Fibroblast of the conjunctiva (primary cell): ENCODE data around the gene GIT1.

Source experiments
- DNase-seq: peaks from one replicate; pipeline ENCODE4 v3.0.0-alpha.2; 2010; ENCODE audit warnings: low read depth

GIT1 gene

GRCh38 chr17:29594519-29595090 is 5.2 kb upstream of the GIT1 start:
- DNase-seq = no peak

GRCh38 chr17:29593591-29594518 is 4.4 kb upstream of the GIT1 start:
- DNase-seq = no peak

GRCh38 chr17:29592850-29593551 is 3.6 kb upstream of the GIT1 start, which contains the start of gene ANKRD13B:
TSS of gene ANKRD13B (plus strand) at chr17:29593132. CDS start at chr17:29593622, 490 bp downstream.
- no peak for DNase-seq

GRCh38 chr17:29591737-29592608 is 2.5 kb upstream of the GIT1 start:
- DNase-seq = peak; percentile 69

GRCh38 chr17:29591146-29591736 is 1.8 kb upstream of the GIT1 start:
- DNase-seq = no peak

DNA sequence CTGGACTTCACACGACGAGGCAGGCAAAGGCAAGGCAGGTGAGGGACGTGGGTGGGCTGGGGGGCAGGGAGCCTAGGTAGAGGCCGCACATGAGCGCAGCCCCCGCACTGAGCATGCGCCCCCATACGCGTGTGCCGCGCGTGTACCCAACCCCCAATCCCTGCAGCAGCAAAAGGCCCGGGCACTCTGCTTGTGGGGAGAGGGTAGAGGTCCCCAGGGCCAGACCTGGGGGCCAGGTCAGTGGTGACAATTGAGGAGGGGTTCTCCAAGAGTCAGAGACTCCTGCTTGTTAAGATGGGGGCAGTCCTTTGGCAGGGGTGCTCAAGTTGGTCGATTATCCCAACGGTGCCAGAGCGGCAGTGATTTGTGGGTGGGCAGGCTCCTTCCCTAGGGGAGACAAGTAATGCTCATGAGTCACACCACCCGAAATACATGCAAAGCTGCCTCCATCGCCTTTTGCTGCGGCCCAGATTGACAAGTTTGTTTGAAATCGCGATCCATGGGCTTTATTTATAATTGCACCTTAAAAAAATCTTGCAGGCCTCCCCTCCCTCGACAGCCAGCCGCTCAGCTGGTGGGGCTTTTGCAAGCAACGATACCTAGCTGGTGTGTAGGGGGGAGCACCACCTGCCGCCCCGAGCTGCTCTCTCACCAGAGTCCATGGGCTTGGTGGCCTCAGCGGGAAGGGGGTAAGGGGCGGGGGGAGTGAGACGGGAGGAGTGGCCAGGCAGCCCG is 1.1 kb upstream of the GIT1 start:
- DNase-seq = no peak

DNA sequence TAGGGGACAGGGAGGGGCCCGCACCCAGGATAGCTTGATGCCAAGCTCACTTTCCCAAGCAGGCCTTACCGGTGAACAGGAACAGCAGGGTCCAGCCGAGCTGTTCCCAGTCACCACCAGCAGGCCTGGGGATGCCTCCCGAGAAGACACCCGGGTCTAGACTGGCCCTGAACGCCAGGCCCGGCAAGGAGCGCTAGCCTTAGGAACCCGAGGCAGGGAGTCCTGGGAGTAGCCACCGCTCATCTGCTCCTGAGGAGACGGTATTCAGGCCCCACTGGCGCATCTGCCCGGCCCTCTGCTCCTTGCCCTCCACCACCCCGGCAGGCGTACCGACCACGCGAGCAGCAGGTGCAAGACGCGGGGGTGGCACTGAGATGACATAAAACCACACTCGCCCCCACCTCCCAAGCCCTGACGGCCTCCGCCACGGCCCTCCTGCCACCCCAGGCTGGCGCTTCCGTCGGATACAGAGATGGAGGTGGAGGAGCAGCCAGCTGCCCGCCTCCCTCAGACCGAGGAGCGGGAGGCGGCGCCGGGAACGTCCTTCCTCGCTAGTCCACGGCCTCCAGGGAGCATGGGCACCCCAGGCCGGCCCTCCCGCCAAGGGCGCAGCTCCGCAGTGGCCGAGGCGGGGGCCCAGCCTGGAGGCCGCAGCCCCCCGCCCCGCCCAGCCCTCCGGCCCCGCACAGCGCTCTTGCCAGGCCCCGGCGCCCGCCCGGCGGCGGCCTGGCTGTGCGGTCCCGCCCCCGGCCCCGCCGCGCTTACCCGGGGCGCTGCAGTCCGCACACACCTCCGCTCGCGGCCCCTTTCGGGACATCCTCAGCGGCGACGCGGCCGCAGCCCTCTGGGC is 661 bp downstream of the GIT1 start:
- no peak for DNase-seq

DNA sequence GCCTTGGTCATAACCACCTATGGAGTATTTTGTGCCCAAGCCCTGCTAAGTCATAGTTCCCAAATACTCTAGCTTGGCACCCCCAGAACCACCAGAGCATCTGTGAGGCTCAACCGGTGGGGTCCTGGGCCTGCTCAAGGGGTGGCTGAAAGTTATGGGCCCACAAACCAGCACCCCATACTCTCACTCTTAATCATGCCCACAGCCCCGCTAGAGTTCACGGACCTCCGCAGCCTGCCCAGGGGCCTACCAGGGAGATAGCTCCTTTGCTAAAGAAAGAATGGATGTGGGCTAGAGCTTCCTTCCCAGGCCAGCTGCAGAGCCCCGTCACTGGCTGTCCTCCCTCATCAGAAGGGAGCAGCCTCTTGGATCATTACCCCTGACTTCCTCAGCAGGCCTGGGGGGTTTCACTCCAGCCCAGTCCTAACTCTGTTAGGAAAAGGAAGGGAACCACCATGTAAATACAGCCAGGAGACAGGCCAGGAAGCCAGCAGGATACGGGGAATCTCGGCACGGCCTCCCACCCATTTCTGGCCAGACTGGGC is 1.4 kb downstream of the GIT1 start:
- DNase-seq = no peak

DNA sequence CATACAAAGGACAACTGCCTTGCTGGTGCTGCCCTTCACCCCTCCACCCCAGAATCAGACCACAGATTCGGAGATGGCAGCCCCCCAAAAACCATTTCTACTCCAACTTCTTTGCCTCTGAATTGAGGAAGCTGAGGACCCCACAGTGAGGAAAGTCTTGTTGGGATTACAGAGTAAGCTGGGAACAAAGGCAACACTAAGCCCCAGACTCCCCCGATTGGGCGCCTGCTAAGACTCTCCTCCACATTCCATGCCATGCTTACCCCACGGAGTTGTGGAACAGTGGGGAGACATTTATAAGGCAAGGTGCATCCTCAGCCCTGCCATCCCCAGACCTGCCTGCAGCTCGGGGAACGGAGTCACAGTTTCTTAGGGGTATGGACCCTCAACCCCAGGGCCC is 1.9 kb downstream of the GIT1 start:
- no peak for DNase-seq

- DNase-seq = no peak
Observed at GRCh38 chr17:29586676-29587469, 2.6 kb downstream of the GIT1 start.

- no peak for DNase-seq
Observed at GRCh38 chr17:29585080-29585751, 4.2 kb downstream of the GIT1 start.

DNA sequence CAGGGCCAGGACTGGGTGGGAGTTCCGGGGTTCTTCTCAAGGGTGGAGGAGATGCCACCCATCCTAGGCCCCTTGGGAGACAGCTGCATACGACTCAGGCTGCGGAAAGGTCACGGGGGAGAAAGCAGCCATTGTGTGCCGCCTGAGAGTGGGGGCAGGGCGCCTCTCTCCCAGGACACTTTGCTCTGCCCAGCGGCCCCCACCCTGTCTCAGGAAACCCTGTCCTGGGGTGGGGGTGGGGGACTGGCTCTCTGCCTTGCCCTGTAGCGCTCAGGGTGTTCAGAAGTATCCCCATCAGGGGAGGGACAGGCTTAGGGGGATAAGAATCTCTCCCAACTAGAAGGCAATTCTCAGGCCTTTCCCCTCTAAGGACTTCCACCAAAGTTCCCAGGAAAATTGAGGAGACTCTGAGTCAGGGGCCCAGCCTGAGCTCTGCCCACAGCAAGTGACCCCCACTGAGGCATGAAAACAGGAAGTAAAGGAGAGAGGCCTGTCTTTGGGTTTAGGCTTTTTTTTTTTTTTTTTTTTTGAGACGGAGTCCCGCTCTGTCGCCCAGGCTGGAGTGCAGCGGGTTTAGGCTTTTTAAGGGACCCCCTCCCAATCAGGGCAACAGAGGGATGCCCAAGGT is 4.9 kb downstream of the GIT1 start:
- DNase-seq = no peak

- no peak for DNase-seq
Observed at GRCh38 chr17:29583324-29584248, 5.9 kb downstream of the GIT1 start.

- DNase-seq = no peak
Observed at GRCh38 chr17:29582772-29583171, 6.7 kb downstream of the GIT1 start.

GRCh38 chr17:29582254-29582765 is 7.1 kb downstream of the GIT1 start:
- no peak for DNase-seq

- no peak for DNase-seq
Observed at GRCh38 chr17:29581583-29582253, 7.7 kb downstream of the GIT1 start.
